ENCODE results near the gene ILKAP. TPM values are rescaled to one million over a fixed set of nuclear protein-coding genes. Genes with fewer than 3 reads are reported as not detected.

The ILKAP gene
- polyA plus RNA-seq, 1 of the 3 experiments (the other 2 are of a cell fraction), result 49.2 TPM

GRCh38 chr2:238169048-238169707 lies 34.3 kb downstream of the ILKAP start:
- H4K20me1 ChIP-seq (ENCODE audit: insufficient read depth), result no peaks in the 10 kb centered on the region
- H3K4me3 ChIP-seq (ENCODE audit: low read depth in 2 of 2, low read length in 1 of 2), result no peak overlapping the region
- H3F3A ChIP-seq (replicated peaks; ENCODE audit: insufficient read depth), result peaks cover 29% of the 10 kb centered on the region
- no peaks in the 10 kb centered on the region for H3K79me2 ChIP-seq (ENCODE audit: insufficient read depth)
- peaks cover under 1 to 22% of the 10 kb centered on the region in 2 experiments; a peak in 3 of 4 replicates for H3K4me1 ChIP-seq (ENCODE audit: control insufficient read depth in 1 of 2, insufficient read depth in 2 of 2, low read depth in 1 of 2, low read length in 1 of 2)
- no peak overlapping the region for H2AFZ ChIP-seq (ENCODE audit: low read depth)
- peak; percentile 19 for DNase-seq
- H3K27ac ChIP-seq (ENCODE audit: low read depth in 2 of 2, low read length in 1 of 2), result peak overlapping the region in 1 of 2 experiments; percentile 96; a peak in 2 of 4 replicates
- WGBS (ENCODE audit: low lambda C conversion rate), result 55% methylated on average over 6 of the region's 6 CpGs
- CTCF ChIA-PET, result interaction anchor here (0.6 to 1.5 kb wide), 2 partner anchors 12 to 94 kb away, joined by 3 read pairs; no protein-coding TSS in a partner anchor
- TF ChIP-seq JUND (IDR thresholded peaks at IDR 0.05) (no peak), NFIC (IDR thresholded peaks at IDR 0.05; ENCODE audit: borderline replicate concordance) (0 out of 2 replicates have a peak, but pooled peaks have one; percentile 13)
- TF ChIP-seq, protein P1, sequence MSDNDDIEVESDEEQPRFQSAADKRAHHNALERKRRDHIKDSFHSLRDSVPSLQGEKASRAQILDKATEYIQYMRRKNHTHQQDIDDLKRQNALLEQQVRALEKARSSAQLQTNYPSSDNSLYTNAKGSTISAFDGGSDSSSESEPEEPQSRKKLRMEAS (IDR thresholded peaks at IDR 0.05; ENCODE audit: low read depth), result peak; percentile 30; the same call in 1 of the 2 replicates
- peaks cover under 1 to 50% of the 10 kb centered on the region in 2 experiments for H3K36me3 ChIP-seq (replicated peaks in 1 of 2; ENCODE audit: control insufficient read depth in 1 of 2, insufficient read depth in 2 of 2, low read length in 1 of 2)
- H3K27me3 ChIP-seq (ENCODE audit: insufficient read depth), result no peaks in the 10 kb centered on the region
- peak overlapping the region; percentile 71 for H3K9ac ChIP-seq
- POLR2A ChIA-PET, result no interaction called here
- H3K9me2 ChIP-seq, result no peaks in the 10 kb centered on the region
- H3K9me3 ChIP-seq, result no peaks in the 10 kb centered on the region
- peak overlapping the region; percentile 56 for H3K4me2 ChIP-seq

DNA sequence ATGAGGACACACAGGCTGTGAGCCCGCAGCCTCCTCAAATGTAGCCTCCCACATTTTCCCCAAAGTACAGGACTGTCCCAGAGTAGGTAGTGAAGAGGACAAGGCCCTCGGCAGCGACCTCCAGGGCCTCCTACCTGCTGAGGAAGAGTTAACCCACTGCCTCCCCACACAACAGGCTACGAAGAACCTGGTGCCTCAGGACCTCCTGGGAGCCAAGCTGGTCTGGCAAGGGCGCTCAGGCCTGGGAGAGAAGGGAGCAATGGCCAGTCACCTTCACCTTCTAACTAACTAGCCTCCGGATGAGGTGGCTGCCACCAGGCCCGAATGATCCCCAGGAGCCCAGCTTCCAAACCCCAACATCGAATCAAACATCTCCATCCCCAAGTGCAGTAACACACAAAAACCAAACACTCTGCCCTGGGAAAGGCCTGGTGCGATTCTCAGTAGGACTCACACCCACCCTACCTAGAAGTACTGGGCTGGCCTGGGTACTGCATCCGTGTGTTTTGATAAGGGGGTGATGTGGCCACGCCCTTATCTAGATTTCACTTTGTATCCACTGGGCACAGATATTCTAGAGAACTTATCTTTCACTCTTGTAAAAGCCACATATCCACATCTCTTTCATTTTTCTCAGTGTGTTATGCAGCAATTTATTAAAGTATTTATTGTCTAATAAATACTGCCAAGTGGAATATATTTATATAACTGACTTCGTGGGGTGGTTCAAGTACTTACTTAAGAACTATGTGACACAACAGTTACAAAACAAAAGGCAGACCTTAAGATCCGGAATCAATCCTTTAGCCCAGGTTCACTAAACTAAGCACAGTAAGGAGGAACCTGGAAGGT lies 35.1 kb downstream of the ILKAP start:
- Histone ChIP-seq H3K4me3 (ENCODE audit: low read depth in 2 of 2, low read length in 1 of 2) (no peak overlapping the region), H3K4me1 (ENCODE audit: control insufficient read depth in 1 of 2, insufficient read depth in 2 of 2, low read depth in 1 of 2, low read length in 1 of 2) (peaks cover 0 to 22% of the 10 kb centered on the region in 2 experiments; a peak in 3 of 4 replicates), H3K79me2 (ENCODE audit: insufficient read depth) (no peaks in the 10 kb centered on the region), H3K9ac (peak overlapping the region; percentile 71), H3F3A (replicated peaks; ENCODE audit: insufficient read depth) (peaks cover 29% of the 10 kb centered on the region), H4K20me1 (ENCODE audit: insufficient read depth) (no peaks in the 10 kb centered on the region), H3K9me3 (no peaks in the 10 kb centered on the region), H3K4me2 (peak overlapping the region; percentile 56), H2AFZ (ENCODE audit: low read depth) (no peak overlapping the region), H3K36me3 (replicated peaks in 1 of 2; ENCODE audit: control insufficient read depth in 1 of 2, insufficient read depth in 2 of 2, low read length in 1 of 2) (peaks cover 0 to 42% of the 10 kb centered on the region in 2 experiments), H3K9me2 (no peaks in the 10 kb centered on the region), H3K27ac (ENCODE audit: low read depth in 2 of 2, low read length in 1 of 2) (peak overlapping the region in 1 of 2 experiments; percentile 96; a peak in 2 of 4 replicates), H3K27me3 (ENCODE audit: insufficient read depth) (no peaks in the 10 kb centered on the region)
- ChIA-PET POLR2A (interaction anchor here (0.8 kb wide), 1 partner anchor 8 kb away, joined by 3 read pairs; no protein-coding TSS in a partner anchor), CTCF (interaction anchor here (1.0 to 1.1 kb wide), 3 partner anchors 8 to 310 kb away, joined by 3 to 4 read pairs (median 3); no protein-coding TSS in a partner anchor)
- TF ChIP-seq, protein P2, sequence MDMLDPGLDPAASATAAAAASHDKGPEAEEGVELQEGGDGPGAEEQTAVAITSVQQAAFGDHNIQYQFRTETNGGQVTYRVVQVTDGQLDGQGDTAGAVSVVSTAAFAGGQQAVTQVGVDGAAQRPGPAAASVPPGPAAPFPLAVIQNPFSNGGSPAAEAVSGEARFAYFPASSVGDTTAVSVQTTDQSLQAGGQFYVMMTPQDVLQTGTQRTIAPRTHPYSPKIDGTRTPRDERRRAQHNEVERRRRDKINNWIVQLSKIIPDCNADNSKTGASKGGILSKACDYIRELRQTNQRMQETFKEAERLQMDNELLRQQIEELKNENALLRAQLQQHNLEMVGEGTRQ (IDR thresholded peaks at IDR 0.05; ENCODE audit: borderline replicate concordance, low read depth, low read length), result no peak
- no peak for TF ChIP-seq FOSL2 (IDR thresholded peaks at IDR 0.05; ENCODE audit: borderline replicate concordance, low read depth)
- 93% methylated on average over 6 of the region's 13 CpGs for WGBS (ENCODE audit: low lambda C conversion rate)
- DNase-seq, result peak; percentile 22

DNA sequence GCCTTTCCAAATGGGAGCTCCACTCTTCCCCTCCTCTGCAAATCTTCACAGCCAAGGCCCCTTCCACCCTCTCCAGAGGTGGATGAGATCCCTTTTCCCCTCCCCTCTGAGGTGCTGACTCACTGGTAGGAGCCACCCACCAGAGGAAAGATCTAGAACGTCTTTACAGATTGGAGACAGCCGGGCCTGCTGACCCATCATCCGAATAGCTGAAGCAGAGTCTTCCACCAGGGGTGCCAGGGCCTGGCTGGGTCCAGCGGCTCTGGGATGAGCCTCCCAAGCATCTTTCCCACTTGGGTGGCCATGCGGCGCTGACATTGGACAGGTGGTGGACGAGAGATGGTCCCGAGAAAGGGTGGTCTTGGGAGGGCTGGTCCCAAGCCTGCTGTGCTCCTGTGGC lies 35.7 kb downstream of the ILKAP start:
- Histone ChIP-seq H3K9me3 (no peaks in the 10 kb centered on the region), H3F3A (replicated peaks; ENCODE audit: insufficient read depth) (peaks cover 29% of the 10 kb centered on the region), H3K27ac (ENCODE audit: low read depth in 2 of 2, low read length in 1 of 2) (peak overlapping the region in 1 of 2 experiments; percentile 96; a peak in 1 of 4 replicates), H2AFZ (ENCODE audit: low read depth) (no peak overlapping the region), H3K4me2 (no peak overlapping the region), H3K27me3 (ENCODE audit: insufficient read depth) (no peaks in the 10 kb centered on the region), H3K36me3 (replicated peaks in 1 of 2; ENCODE audit: control insufficient read depth in 1 of 2, insufficient read depth in 2 of 2, low read length in 1 of 2) (peaks cover 0 to 36% of the 10 kb centered on the region in 2 experiments), H3K79me2 (ENCODE audit: insufficient read depth) (no peaks in the 10 kb centered on the region), H4K20me1 (ENCODE audit: insufficient read depth) (no peaks in the 10 kb centered on the region), H3K4me3 (ENCODE audit: low read depth in 2 of 2, low read length in 1 of 2) (no peak overlapping the region), H3K4me1 (ENCODE audit: control insufficient read depth in 1 of 2, insufficient read depth in 2 of 2, low read depth in 1 of 2, low read length in 1 of 2) (peaks cover 0 to 25% of the 10 kb centered on the region in 2 experiments; a peak in 3 of 4 replicates), H3K9ac (no peak overlapping the region), H3K9me2 (no peaks in the 10 kb centered on the region)
- POLR2A ChIA-PET, result interaction anchor here (0.8 kb wide), 1 partner anchor 9 kb away, joined by 3 read pairs; no protein-coding TSS in a partner anchor
- no peak for TF ChIP-seq NFIC (IDR thresholded peaks at IDR 0.05; ENCODE audit: borderline replicate concordance)
- TF ChIP-seq TCF12 (IDR thresholded peaks at IDR 0.05), result no peak
- TF ChIP-seq TAF1 (IDR thresholded peaks at IDR 0.05; ENCODE audit: borderline replicate concordance, low read depth, low read length), result no peak
- TF ChIP-seq EZH2phosphoT487 (IDR thresholded peaks at IDR 0.05; ENCODE audit: borderline replicate concordance, low read depth), result no peak
- TF ChIP-seq, protein P3, sequence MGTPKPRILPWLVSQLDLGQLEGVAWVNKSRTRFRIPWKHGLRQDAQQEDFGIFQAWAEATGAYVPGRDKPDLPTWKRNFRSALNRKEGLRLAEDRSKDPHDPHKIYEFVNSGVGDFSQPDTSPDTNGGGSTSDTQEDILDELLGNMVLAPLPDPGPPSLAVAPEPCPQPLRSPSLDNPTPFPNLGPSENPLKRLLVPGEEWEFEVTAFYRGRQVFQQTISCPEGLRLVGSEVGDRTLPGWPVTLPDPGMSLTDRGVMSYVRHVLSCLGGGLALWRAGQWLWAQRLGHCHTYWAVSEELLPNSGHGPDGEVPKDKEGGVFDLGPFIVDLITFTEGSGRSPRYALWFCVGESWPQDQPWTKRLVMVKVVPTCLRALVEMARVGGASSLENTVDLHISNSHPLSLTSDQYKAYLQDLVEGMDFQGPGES (IDR thresholded peaks at IDR 0.05; ENCODE audit: low read depth, low read length), result no peak
- TF ChIP-seq FOXJ3 (CRISPR knock-in tag; IDR thresholded peaks at IDR 0.05), result no peak
- TF ChIP-seq NRF1 (IDR thresholded peaks at IDR 0.05; ENCODE audit: low read depth, low read length), result no peak
- TF ChIP-seq CTCF (IDR thresholded peaks at IDR 0.05), result no peak
- no peak for TF ChIP-seq CHD2 (IDR thresholded peaks at IDR 0.05; ENCODE audit: low read length, partially characterized antibody)
- TF ChIP-seq RCOR1 (IDR thresholded peaks at IDR 0.05; ENCODE audit: low read length), result no peak
- 96% methylated on average over 4 of the region's 8 CpGs for WGBS (ENCODE audit: low lambda C conversion rate)
- CTCF ChIA-PET, result interaction anchor here (1.0 to 1.1 kb wide), 3 partner anchors 9 to 309 kb away, joined by 3 to 4 read pairs (median 3); no protein-coding TSS in a partner anchor
- peak; percentile 19 for DNase-seq

All from SK-N-SH (cell line).